Measurements from ENCODE around the gene AP5Z1.

GRCh38 chr7:4798706-4799235, 23.3 kb downstream of the AP5Z1 start:
- TF ChIP-seq CTCF (IDR thresholded peaks at IDR 0.05) (no peak), ZFX (IDR thresholded peaks at IDR 0.05; ENCODE audit: borderline replicate concordance) (no peak)
